Panc1 (cell line): ENCODE data around the gene CTDSP2. TPM values are rescaled to one million over a fixed set of nuclear protein-coding genes. Genes with fewer than 3 reads are reported as not detected.

Experiments used
- ATAC-seq: fragments of 200-7000 bp; cut with Tn5 transposase; 2 replicates; pipeline ENCODE4 v1.9.1; 2020; ENCODE audit warnings: mild to moderate bottlenecking, moderate library complexity
- BruUV-seq: library from RNA; stranded (reverse); fragments of 400-500 nt; replicated peaks from 2 replicates; lab custom pipeline; 2021; lab: Mats Ljungman, UMichigan
- CTCF ChIA-PET: fragments of 300-600 bp; sonication (Branson Sonifier 250); formaldehyde crosslinking; loops from one replicate; lab custom pipeline; 2022; ENCODE audit warnings: antibody characterized with exemption; lab: Charles Lee
- POLR2A ChIA-PET: fragments of 300-600 bp; sonication (Branson Sonifier 250); formaldehyde crosslinking; loops from one replicate; lab custom pipeline; 2022; ENCODE audit warnings: antibody characterized with exemption; lab: Charles Lee
- DNase-seq: peaks from one replicate; pipeline ENCODE4 v3.0.0-alpha.2; 2010; ENCODE audit warnings: low read depth, low spot score
- H3K27ac ChIP-seq: 2 replicates; pipeline ENCODE4 v1.5.1; 2011; ENCODE audit warnings: mild to moderate bottlenecking, low read length, inconsistent platforms
- H3K27me3 ChIP-seq: fragments of 200-500 bp; sonication (Bioruptor generic); 2 replicates; pipeline ENCODE4 v1.6.0; 2014; ENCODE audit warnings: low read length, inconsistent platforms; ENCODE audit not compliant: control insufficient read depth, insufficient read depth
- H3K36me3 ChIP-seq: fragments of 200-500 bp; sonication (Bioruptor generic); 2 replicates; pipeline ENCODE4 v1.5.1; 2014; ENCODE audit warnings: inconsistent platforms, mild to moderate bottlenecking, low read length, moderate library complexity; ENCODE audit not compliant: control insufficient read depth, insufficient read depth
- H3K4me1 ChIP-seq: 2 replicates; pipeline ENCODE4 v1.5.1; 2011; ENCODE audit warnings: inconsistent platforms, mild to moderate bottlenecking, low read length, moderate library complexity; ENCODE audit not compliant: control insufficient read depth, insufficient read depth
- H3K4me3 ChIP-seq, 2 experiments: 2 replicates each; pipeline ENCODE4 v1.5.1; 2011 to 2012; ENCODE audit warnings: low read depth in 2 of 2, low read length in 2 of 2, mild to moderate bottlenecking in 2 of 2, inconsistent platforms in 1 of 2, moderate library complexity in 1 of 2
- H3K9me3 ChIP-seq: fragments of 200-500 bp; sonication (Bioruptor generic); 2 replicates; pipeline ENCODE4 v1.5.1; 2014; ENCODE audit warnings: low read depth, mild to moderate bottlenecking, inconsistent platforms, low read length, moderate library complexity; ENCODE audit not compliant: control insufficient read depth, insufficient read depth
- CTCF ChIP-seq: fragments of 450-650 bp; IDR thresholded peaks from 2 replicates; pipeline ENCODE4 v1.5.1; 2017; ENCODE audit warnings: mild to moderate bottlenecking
- POLR2AphosphoS5 ChIP-seq: IDR thresholded peaks from 2 replicates; pipeline ENCODE4 v1.6.1; 2012; ENCODE audit warnings: mild to moderate bottlenecking, low read depth, low read length, moderate library complexity
- REST ChIP-seq, 2 experiments: IDR thresholded peaks; 2 replicates each; pipeline ENCODE4 v1.6.1; 2011 to 2012; ENCODE audit warnings: low read depth in 2 of 2, control low read depth in 1 of 2, low read length in 1 of 2, mild to moderate bottlenecking in 1 of 2, moderate library complexity in 1 of 2; ENCODE audit not compliant: insufficient read depth in 1 of 2
- SIN3A ChIP-seq: IDR thresholded peaks from 2 replicates; pipeline ENCODE4 v1.6.1; 2012; ENCODE audit warnings: low read depth, mild to moderate bottlenecking, low read length, moderate library complexity, borderline replicate concordance; ENCODE audit not compliant: insufficient read depth
- TCF7L2 ChIP-seq: IDR thresholded peaks from 2 replicates; pipeline ENCODE4 v1.6.1; 2011; ENCODE audit warnings: mild to moderate bottlenecking, low read depth, low read length, inconsistent platforms
- in situ Hi-C: cut with HindIII; loops from 2 replicates; pipeline ENCODE4 v1.10.0; 2016; ENCODE audit warnings: low sequenced_read_pairs, low pct_unique_long_range_greater_than_20kb
- intact Hi-C: fragments of 100-400 bp; cut with micrococcal nuclease; formaldehyde crosslinking; loops from one replicate; pipeline ENCODE4 v1.10.0; 2022; ENCODE audit not compliant: unreplicated experiment
- total RNA-seq: library from RNA; stranded (reverse); gene quantifications from one replicate; pipeline ENCODE4 v1.2.1, GENCODE V29; 2021; ENCODE audit not compliant: unreplicated experiment

CTDSP2 gene
- total RNA-seq, 1 experiment from 2014 or later: 120 TPM

GRCh38 chr12:57793920-57794319 is 52.6 kb downstream of the CTDSP2 start:
- in situ Hi-C loops: no loop called here
- CTCF ChIA-PET: interaction anchor here (0.6 kb wide), 1 partner anchor 11 kb away, joined by 3 read pairs; the partner anchor contains the start of gene TSFM

GRCh38 chr12:57783861-57784260 is 62.7 kb downstream of the CTDSP2 start:
- intact Hi-C loops: no loop called here

More at GRCh38 chr12:57793920-57794319, 52.6 kb downstream of the CTDSP2 start:
- Histone ChIP-seq H3K4me3 (no peak overlapping the region), H3K9me3 (no peaks in the 10 kb centered on the region), H3K4me1 (no peaks in the 10 kb centered on the region), H3K27ac (no peak overlapping the region), H3K27me3 (no peaks in the 10 kb centered on the region), H3K36me3 (peaks cover 6% of the 10 kb centered on the region)
- peak; percentile 69 for ATAC-seq
- intact Hi-C loops: no loop called here
- no TSS peak for BruUV-seq
- no peak for DNase-seq
- POLR2A ChIA-PET: no interaction called here
- TF ChIP-seq CTCF: no peak
- TF ChIP-seq POLR2AphosphoS5: no peak
- no peak for TF ChIP-seq TCF7L2
- TF ChIP-seq REST (IDR thresholded peaks at IDR 0.05; ENCODE audit: insufficient read depth in 1 of 2, low read depth in 2 of 2, low read length in 1 of 2): no peak

More at GRCh38 chr12:57783861-57784260, 62.7 kb downstream of the CTDSP2 start:
- BruUV-seq: TSS peak; percentile 78
- in situ Hi-C loops: no loop called here
- ChIA-PET POLR2A (no interaction called here), CTCF (interaction anchor here (0.6 to 1.0 kb wide), 2 partner anchors 27 to 61 kb away, joined by 3 to 6 read pairs; no protein-coding TSS in a partner anchor)
- Histone ChIP-seq H3K4me1 (peaks cover 4% of the 10 kb centered on the region), H3K4me3 (peak overlapping the region in 1 of 2 experiments; percentile 76; a peak in 2 of 4 replicates), H3K27me3 (no peaks in the 10 kb centered on the region), H3K9me3 (no peaks in the 10 kb centered on the region), H3K36me3 (no peaks in the 10 kb centered on the region; the same call in none of the 2 replicates), H3K27ac (no peak overlapping the region)
- TF ChIP-seq CTCF (no peak), REST (IDR thresholded peaks at IDR 0.05; ENCODE audit: insufficient read depth in 1 of 2, low read depth in 2 of 2, low read length in 1 of 2) (no peak), POLR2AphosphoS5 (no peak), SIN3A (no peak), TCF7L2 (no peak)
- ATAC-seq: no peak
- DNase-seq: no peak
